Superior temporal gyrus (tissue), 1 donor: ENCODE results near the gene IL17RE.
A peak's percentile ranks its signal among the peaks of the same experiment; 100 is the strongest.
"Not testable (repeated sequence)": the region's sequence is repeated elsewhere in the genome, so short reads cannot be mapped to it uniquely, and the experiment has no call there.

Experiments used
- DNase-seq: peaks from one replicate; pipeline ENCODE4 v3.0.0-alpha.2; 2016; ENCODE audit errors: extremely low spot score

The IL17RE gene

GRCh38 chr3:9879830-9880549 is 22.7 kb upstream of the IL17RE start, which contains the start of gene CIDEC:
Gene CIDEC (minus strand): TSS chr3:9880253. CDS start chr3:9878486, 1,767 bp downstream.
- no peak for DNase-seq

- no peak for DNase-seq
These were observed 21.2 kb upstream of the IL17RE start for GRCh38 chr3:9881441-9881840.

- no peak for DNase-seq
These were observed 18.7 kb upstream of the IL17RE start for GRCh38 chr3:9883706-9884554.

GRCh38 chr3:9884555-9885165 is 18.0 kb upstream of the IL17RE start:
- no peak for DNase-seq

GRCh38 chr3:9886328-9886727 is 16.3 kb upstream of the IL17RE start:
- DNase-seq: no peak

- DNase-seq: no peak
These were observed 15.2 kb upstream of the IL17RE start for GRCh38 chr3:9887480-9887879.

GRCh38 chr3:9888540-9888939 is 14.1 kb upstream of the IL17RE start:
- no peak for DNase-seq

- DNase-seq: no peak
These were observed 13.2 kb upstream of the IL17RE start for GRCh38 chr3:9889405-9889804.

- peak; percentile 92 for DNase-seq
These were observed 12.2 kb upstream of the IL17RE start, which contains the start of gene JAGN1 for GRCh38 chr3:9890249-9891071. Gene JAGN1 (plus strand): TSS chr3:9890610. CDS start chr3:9890723, 113 bp downstream.

GRCh38 chr3:9891072-9891622 is 11.5 kb upstream of the IL17RE start:
- DNase-seq: peak; percentile 17

GRCh38 chr3:9893739-9894138 is 8.9 kb upstream of the IL17RE start:
- DNase-seq: no peak

- DNase-seq: not testable (repeated sequence)
These were observed 6.9 kb upstream of the IL17RE start for GRCh38 chr3:9895715-9896114.

- not testable (repeated sequence) for DNase-seq
These were observed 5.8 kb upstream of the IL17RE start for GRCh38 chr3:9896755-9897407.

GRCh38 chr3:9897408-9898372 is 5.0 kb upstream of the IL17RE start:
- DNase-seq: no peak

- no peak for DNase-seq
These were observed 4.0 kb upstream of the IL17RE start for GRCh38 chr3:9898467-9899241.

- DNase-seq: no peak
These were observed 3.3 kb upstream of the IL17RE start for GRCh38 chr3:9899289-9899791.

- not testable (repeated sequence) for DNase-seq
These were observed 1.7 kb upstream of the IL17RE start for GRCh38 chr3:9900965-9901415.

- DNase-seq: no peak
These were observed 681 bp upstream of the IL17RE start for GRCh38 chr3:9901967-9902366.
